Stomach (tissue), 9 donors: ENCODE measurements around the gene PAX2. TPM values are rescaled to one million over a fixed set of nuclear protein-coding genes. Genes with fewer than 3 reads are reported as not detected.

Experiments used
- DNase-seq, 2 donors: peaks; one replicate each; pipeline versions ENCODE4 v3.0.0 to v3.0.0-alpha.2; 2013 to 2019
- H3K27ac ChIP-seq, 5 donors: fragments of 200-600 bp in 4 of 5; sonication (generic) in 4 of 5; one replicate each; pipeline ENCODE4 v1.5.1; 2013 to 2019; ENCODE audit warnings: mild to moderate bottlenecking in 1 of 5, moderate library complexity in 1 of 5
- H3K27me3 ChIP-seq, 3 donors: fragments of 200-600 bp; sonication (generic); one replicate each; pipeline ENCODE4 v1.5.1; 2017 to 2019; ENCODE audit warnings: mixed run types in 1 of 3
- H3K36me3 ChIP-seq, 4 donors: fragments of 200-600 bp; sonication (generic); 1 replicate in 3 of 4; 2 replicates in 1 of 4; pipeline ENCODE4 v1.5.1; 2016 to 2019
- H3K4me1 ChIP-seq, 4 donors: fragments of 200-600 bp; sonication (generic); one replicate each; pipeline ENCODE4 v1.5.1; 2016 to 2019
- H3K4me3 ChIP-seq, 4 donors: fragments of 200-600 bp; sonication (generic) in 3 of 4; one replicate each; pipeline ENCODE4 v1.5.1; 2016 to 2019; ENCODE audit warnings: mild to moderate bottlenecking in 1 of 4
- H3K9me3 ChIP-seq, 4 donors: fragments of 200-600 bp; sonication (generic); one replicate each; pipeline ENCODE4 v1.5.1; 2016 to 2019
- EP300 ChIP-seq: sonication (generic); formaldehyde crosslinking; IDR thresholded peaks from one replicate; pipeline ENCODE4 v1.6.1; 2017; ENCODE audit warnings: antibody characterized with exemption
- POLR2A ChIP-seq, 4 donors: fragments of 450-650 bp; IDR thresholded peaks; one replicate each; pipeline ENCODE4 v1.6.1; 2016; ENCODE audit warnings: antibody characterized with exemption in 4 of 4, control low read depth in 2 of 4, mild to moderate bottlenecking in 1 of 4, moderate library complexity in 1 of 4
- POLR2AphosphoS5 ChIP-seq, 3 donors: sonication (generic); formaldehyde crosslinking; IDR thresholded peaks; one replicate each; pipeline ENCODE4 v1.6.1; 2016; ENCODE audit warnings: antibody characterized with exemption in 3 of 3
- WGBS, 5 donors: extraction: QIAGEN DNeasy Blood & Tissue Kit in 3 of 5; methylation state at CpG; one replicate each; pipeline versions ENCODE4 v1.1.5 to v1.1.7; 2013 to 2018; 5-methylcytosine and 5-hydroxymethylcytosine counted together
- intact Hi-C: fragments of 100-400 bp; cut with DNase I; formaldehyde crosslinking; loops from one replicate; pipeline ENCODE4 v1.15.1; 2023; ENCODE audit warnings: low total_unique reads
- polyA plus RNA-seq, 3 donors: library from polyadenylated mRNA; stranded (reverse); fragments of 200-250 nt; gene quantifications; one replicate each; pipeline ENCODE4 v1.2.3, GENCODE V29; 2013
- total RNA-seq, 5 donors: library from RNA; depleted of rRNA; stranded (reverse); fragments of >200 nt; gene quantifications; one replicate each; pipeline versions ENCODE4 v1.1.0 to v1.2.3, GENCODE V29; 2014 to 2016
- TF ChIP-seq, protein P1 (sequence below), 7 experiments: fragments of 450-650 bp in 4 of 7; fragments of 200-600 bp in 3 of 7; sonication (generic) in 3 of 7; IDR thresholded peaks; one replicate each; pipeline ENCODE4 v1.5.1; 2016 to 2019; ENCODE audit warnings: antibody characterized with exemption in 7 of 7, control low read depth in 2 of 7, mild to moderate bottlenecking in 1 of 7
- donor health status: healthy with polysubstance abuse.
- donor health status: Bipolar disorder and iron deficiency.
- donor health status: healthy.

PAX2 gene
- total and polyA plus RNA-seq, 8 donors, result not detected

DNA sequence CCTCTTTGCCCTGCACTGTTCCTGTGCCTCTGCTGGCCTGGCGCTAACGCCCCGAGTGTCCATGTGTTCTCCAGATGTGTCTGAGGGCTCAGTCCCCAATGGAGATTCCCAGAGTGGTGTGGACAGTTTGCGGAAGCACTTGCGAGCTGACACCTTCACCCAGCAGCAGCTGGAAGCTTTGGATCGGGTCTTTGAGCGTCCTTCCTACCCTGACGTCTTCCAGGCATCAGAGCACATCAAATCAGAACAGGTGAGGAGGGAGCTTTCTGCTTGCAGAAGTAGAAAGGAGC, 60.9 kb downstream of the PAX2 start:
- Histone ChIP-seq H3K4me3 (no peak overlapping the region), H3K27me3 (peaks cover 0 to 99% (median 57%) of the 10 kb centered on the region in 3 donors), H3K27ac (no peak overlapping the region), H3K36me3 (no peaks in the 10 kb centered on the region), H3K4me1 (no peaks in the 10 kb centered on the region), H3K9me3 (no peaks in the 10 kb centered on the region)
- DNase-seq, result no peak
- TF ChIP-seq, protein P1, sequence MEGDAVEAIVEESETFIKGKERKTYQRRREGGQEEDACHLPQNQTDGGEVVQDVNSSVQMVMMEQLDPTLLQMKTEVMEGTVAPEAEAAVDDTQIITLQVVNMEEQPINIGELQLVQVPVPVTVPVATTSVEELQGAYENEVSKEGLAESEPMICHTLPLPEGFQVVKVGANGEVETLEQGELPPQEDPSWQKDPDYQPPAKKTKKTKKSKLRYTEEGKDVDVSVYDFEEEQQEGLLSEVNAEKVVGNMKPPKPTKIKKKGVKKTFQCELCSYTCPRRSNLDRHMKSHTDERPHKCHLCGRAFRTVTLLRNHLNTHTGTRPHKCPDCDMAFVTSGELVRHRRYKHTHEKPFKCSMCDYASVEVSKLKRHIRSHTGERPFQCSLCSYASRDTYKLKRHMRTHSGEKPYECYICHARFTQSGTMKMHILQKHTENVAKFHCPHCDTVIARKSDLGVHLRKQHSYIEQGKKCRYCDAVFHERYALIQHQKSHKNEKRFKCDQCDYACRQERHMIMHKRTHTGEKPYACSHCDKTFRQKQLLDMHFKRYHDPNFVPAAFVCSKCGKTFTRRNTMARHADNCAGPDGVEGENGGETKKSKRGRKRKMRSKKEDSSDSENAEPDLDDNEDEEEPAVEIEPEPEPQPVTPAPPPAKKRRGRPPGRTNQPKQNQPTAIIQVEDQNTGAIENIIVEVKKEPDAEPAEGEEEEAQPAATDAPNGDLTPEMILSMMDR (IDR thresholded peaks at IDR 0.05), result no peak
- no peak for TF ChIP-seq POLR2AphosphoS5 (IDR thresholded peaks at IDR 0.05)
- TF ChIP-seq POLR2A (IDR thresholded peaks at IDR 0.05), result no peak
- TF ChIP-seq EP300, result no peak
- intact Hi-C loops, result no loop called here
- 78 to 83% (median 80%) methylated on average over 8 of the region's 8 CpGs for WGBS, 5 donors

DNA sequence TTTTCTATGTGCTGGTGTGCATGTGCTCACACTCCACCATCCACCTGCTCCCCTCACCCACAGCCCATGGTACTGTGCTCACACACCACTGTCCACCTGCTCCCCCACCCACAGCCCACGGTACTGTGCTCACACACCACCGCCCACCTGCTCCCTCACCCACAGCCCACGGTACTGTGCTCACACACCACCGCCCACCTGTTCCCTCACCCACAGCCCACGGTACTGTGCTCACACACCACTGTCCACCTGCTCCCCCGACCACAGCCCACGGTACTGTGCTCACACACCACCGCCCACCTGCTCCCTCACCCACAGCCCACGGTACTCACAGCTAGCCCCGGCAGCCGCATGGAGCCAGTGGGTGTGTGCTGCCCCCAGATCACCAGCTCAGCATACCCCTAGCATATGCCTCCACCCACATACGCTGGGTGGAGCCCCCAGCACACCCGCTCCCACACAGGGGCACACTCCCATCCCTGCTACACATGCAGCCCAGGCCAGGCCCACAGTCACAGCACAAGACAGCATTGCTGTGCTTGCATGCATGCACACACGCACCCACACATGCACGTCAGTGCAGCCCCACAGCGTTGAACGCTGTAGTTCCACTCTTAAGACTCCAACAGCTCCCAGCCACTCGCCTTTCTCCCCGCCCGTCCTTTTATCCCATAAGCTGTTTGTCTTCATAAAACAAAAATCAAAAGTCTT, 62.0 kb downstream of the PAX2 start:
- TF ChIP-seq EP300 (no peak), POLR2AphosphoS5 (IDR thresholded peaks at IDR 0.05) (no peak), POLR2A (IDR thresholded peaks at IDR 0.05) (no peak)
- TF ChIP-seq, protein P1 (IDR thresholded peaks at IDR 0.05), result no peak
- intact Hi-C loops, result no loop called here
- WGBS, 5 donors, result 44 to 61% (median 54%) methylated on average over 18 to 20 of the region's 20 CpGs
- no peak overlapping the region for H3K27ac ChIP-seq
- no peaks in the 10 kb centered on the region for H3K9me3 ChIP-seq
- H3K4me3 ChIP-seq, result no peak overlapping the region
- DNase-seq, result peak in 1 of 2 donors; percentile 21
- peaks cover 0 to 99% (median 52%) of the 10 kb centered on the region in 3 donors for H3K27me3 ChIP-seq
- H3K36me3 ChIP-seq, result no peaks in the 10 kb centered on the region
- no peaks in the 10 kb centered on the region for H3K4me1 ChIP-seq

DNA sequence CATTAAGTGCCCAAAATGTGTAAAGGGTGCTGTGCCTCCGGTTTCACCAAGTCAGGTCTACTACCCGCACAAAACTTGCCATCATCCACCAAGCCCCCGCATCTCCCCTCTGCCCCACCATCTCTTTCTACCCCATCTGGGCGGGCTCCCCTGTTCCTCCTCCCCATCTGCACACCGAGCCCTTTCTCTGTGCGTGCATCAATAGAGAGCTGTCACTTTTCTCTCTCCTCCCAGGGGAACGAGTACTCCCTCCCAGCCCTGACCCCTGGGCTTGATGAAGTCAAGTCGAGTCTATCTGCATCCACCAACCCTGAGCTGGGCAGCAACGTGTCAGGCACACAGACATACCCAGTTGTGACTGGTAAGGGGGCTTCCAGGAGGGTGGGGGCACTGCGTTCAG, 63.5 kb downstream of the PAX2 start:
- H3K9me3 ChIP-seq, result no peaks in the 10 kb centered on the region
- no peak for DNase-seq
- peaks cover 0 to 97% (median 40%) of the 10 kb centered on the region in 3 donors for H3K27me3 ChIP-seq
- intact Hi-C loops, result no loop called here
- H3K36me3 ChIP-seq, result no peaks in the 10 kb centered on the region
- 67 to 76% (median 70%) methylated on average over 10 of the region's 10 CpGs for WGBS, 5 donors
- TF ChIP-seq, protein P1 (IDR thresholded peaks at IDR 0.05), result no peak
- TF ChIP-seq EP300 (no peak), POLR2AphosphoS5 (IDR thresholded peaks at IDR 0.05) (no peak), POLR2A (IDR thresholded peaks at IDR 0.05) (no peak)
- no peaks in the 10 kb centered on the region for H3K4me1 ChIP-seq
- no peak overlapping the region for H3K27ac ChIP-seq
- H3K4me3 ChIP-seq, result no peak overlapping the region

DNA sequence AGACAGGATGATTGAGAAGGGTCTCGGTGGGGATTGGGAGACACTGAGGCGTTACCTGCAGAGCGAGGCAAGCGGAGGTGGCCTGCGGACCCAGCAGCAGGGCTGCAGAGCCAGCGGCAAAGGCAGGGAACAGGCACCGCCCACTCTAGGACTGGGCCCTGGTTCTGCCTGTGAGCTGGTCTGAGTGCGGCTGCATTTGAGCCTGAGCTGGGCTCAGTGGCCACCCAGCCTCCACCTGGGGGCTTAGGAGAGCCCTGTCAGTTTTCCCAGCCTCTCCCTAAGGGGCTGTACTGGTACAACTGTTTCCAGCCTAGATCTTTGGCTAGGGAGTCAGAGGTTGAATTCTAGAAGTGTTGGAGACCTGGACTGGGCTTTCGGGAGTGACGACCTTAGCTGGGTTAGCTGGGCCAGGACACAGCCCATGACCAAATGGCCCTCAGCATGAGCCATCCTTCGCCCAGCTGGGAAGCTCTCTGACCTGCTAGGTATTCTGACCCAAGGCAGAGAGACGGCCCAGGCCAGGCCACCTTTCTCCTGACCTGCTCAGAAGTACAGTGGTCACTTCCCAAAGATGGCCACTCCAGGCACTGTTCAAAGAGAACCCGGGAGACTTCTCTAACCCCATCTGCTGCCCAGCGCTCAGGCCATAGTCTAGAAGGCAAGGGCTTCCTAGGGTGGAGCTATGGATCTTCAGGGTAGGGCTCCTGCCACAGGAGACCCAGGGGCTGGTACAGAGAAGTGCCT, 64.9 kb downstream of the PAX2 start:
- 78 to 88% (median 83%) methylated on average over 13 to 14 of the region's 14 CpGs for WGBS, 5 donors
- Histone ChIP-seq H3K9me3 (no peaks in the 10 kb centered on the region), H3K27me3 (peaks cover 0 to 96% (median 45%) of the 10 kb centered on the region in 3 donors), H3K4me1 (no peaks in the 10 kb centered on the region), H3K36me3 (no peaks in the 10 kb centered on the region), H3K4me3 (no peak overlapping the region), H3K27ac (no peak overlapping the region)
- TF ChIP-seq POLR2AphosphoS5 (IDR thresholded peaks at IDR 0.05) (no peak), POLR2A (IDR thresholded peaks at IDR 0.05) (no peak), EP300 (no peak)
- TF ChIP-seq, protein P1 (IDR thresholded peaks at IDR 0.05), result no peak
- intact Hi-C loops, result no loop called here
- no peak for DNase-seq
